Measurements from ENCODE around the gene SLIT3.

The SLIT3 gene

DNA sequence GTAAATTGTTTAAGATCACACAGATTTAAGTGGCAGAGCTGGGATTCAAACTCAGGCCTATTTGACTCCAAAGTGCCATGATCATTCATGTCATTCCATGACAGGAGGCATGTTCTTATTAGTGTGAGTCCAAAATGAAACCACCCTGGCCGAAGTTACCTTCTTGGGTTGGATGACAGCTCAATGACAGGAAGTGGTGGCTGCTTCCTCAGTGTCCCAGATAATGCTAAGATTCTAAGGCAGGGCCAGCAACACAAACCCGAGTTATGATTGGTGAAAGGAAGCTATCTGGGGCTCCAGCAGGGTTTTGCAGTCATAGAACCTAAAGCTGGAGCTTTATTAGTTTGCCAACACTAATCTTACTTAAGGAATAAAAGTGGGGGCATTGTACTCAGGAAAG is 340.4 kb downstream of the SLIT3 start:
- no peak for DNase-seq (ENCODE audit: low read depth)

DNA sequence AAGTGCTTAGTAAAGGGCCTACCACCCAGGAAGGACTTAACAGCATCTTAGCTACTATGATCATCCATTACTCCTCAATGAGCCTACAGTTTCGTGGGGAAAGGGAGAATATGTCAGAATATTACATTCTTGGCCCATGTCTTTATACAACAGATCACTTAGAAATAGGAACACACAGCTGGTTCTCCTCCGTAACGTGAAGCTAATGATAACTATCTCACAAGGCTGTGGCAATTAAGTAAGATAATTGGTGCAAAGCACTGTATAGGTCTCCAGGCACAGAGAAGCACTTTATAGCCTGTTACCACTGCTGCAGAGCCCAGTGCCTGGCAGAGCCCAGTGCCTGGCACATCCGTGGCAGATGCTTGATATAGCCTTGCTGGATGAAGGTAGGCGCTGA is 347.6 kb downstream of the SLIT3 start:
- no peak for DNase-seq (ENCODE audit: low read depth)

DNA sequence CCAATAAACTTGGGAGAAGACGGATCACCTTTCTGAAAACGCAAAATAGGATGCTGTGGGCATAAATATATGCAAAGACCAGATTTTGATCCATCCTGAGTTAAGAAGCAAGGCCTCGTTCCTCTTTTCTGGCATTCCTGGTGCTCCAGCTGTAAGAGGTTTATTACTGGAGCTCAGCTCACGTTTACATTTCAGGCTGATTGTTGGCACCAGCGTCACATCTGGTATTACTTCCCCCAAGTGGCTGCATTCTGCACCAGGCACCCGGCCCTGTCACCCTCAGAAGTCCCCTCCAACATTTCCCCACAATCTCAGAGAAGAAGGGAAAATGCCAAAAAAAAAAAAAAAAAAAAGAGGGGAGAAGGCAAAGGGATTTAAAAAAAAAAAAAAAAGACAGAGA is 348.7 kb downstream of the SLIT3 start:
- DNase-seq (ENCODE audit: low read depth), result no peak

DNA sequence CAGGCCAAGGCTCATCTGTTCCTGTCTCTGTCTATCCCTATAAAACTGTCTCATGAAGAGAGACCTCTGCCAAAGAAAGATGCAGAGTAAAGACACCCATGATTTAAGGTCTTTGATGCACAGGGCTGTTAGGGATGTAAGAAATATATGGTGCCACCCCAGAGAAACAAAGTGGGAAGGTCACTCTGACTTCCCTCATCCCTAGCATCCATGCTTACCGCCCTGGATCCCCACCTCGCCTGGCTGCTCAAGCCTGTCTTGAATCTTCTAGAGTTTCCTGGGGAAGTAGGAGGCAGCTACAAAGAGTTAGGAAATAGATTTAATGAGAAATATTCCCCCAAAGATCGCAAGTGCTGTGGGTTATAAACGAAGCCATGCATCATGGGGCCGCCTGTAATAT is 349.2 kb downstream of the SLIT3 start:
- DNase-seq (ENCODE audit: low read depth), result no peak

DNA sequence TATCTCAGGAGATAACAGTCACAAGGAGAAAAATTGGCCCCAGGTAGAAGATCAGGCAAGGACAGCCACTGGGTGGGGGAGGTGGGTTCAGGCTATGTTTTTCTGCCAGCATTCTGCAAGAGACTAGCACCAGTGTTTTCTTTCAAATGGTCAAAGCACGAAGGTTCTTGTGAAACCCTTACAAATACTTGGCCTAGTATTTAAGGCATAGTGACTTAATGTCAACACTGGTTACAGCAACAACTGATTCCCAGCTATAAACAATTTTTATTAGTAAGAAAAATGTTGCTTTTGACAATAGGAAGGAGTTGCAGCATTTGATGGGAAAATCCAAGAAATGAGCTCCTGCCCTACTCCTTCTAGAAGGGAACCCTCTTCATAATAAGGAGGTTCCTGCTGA is 349.6 kb downstream of the SLIT3 start:
- peak; percentile 32 for DNase-seq (ENCODE audit: low read depth)

DNA sequence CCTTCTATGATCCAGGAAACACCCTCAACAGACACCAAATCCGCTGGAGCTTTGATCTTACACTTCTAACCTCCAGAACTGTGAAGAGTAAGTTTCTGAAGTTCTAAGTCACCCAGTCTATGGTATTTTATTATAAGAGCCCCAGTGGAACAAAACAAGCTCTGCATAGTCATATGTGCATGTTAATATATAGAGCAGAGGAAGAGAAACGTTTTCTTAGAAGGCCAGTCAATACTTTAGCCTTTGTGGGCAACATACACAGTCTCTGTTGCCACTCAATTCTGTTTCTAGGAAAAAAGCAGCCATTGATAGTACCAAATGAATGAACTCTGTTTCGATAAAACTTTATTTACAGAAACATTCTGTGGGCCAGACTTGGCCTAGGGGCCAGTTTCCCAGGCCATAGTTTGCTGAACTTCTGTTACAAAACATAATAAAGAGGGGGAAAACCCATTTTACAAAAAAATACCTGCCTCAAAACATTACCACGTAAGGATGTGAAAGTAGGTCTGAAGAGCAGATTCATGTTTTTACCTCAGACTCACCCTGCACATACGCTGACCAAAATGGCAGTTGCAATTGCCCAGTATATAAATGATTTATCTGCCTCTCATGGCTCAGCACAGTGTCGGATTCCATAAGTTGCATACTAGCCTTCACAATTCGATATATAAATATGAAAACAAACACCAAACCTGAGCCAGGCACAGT is 350.5 kb downstream of the SLIT3 start:
- DNase-seq (ENCODE audit: low read depth), result no peak

DNA sequence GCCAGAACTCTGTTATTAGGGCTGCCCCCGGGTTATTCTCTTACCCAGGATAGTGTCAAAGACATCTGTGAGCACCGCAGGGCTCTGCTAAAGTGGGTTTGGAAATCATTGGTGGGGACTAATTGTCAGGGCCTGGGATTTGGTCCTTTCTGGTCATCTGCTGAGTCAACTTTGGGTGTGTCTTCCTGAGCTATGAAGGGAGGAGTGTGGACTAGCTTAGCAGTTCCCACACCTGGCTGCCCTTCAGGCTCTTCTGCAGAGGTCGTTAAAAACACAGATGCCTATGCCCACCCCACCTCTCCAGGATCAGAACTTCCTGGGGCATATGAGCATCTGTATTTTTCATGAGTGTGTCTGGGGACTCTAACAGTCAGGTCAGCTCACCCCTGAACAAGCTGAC is 352.2 kb downstream of the SLIT3 start:
- no peak for DNase-seq (ENCODE audit: low read depth)

DNA sequence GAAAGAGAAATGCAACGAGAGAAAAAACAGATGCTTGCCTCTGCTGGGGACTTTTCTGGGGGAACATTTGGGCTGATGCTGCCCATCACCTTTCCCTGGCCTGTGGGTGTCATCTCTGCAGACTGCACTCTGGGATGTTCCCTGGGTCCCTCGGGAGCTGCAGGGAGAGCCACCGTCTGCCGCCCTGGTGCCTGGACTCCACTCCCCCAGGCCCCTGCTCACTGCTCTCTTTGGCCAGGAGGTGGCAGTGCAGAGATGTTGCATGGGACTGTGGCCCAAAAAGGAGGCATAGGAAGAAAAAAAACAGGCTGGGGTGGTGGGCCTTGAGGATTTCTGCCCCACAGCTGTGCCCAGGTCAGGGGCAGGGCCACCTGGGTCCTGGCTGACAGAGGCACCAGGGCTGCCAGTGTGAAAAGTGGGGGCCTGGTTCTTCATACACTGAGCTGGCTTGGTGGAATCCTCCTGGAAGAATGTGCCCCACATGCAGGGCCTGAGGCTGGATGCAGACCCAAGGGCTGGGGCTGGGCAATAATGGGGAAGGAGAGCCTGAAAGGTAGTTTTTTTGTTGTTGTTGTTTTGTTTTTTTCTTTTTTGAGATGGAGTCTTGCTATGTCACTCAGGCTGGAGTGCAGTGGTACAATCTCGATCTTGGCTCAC is 353.6 kb downstream of the SLIT3 start:
- peak; percentile 49 for DNase-seq (ENCODE audit: low read depth)

DNA sequence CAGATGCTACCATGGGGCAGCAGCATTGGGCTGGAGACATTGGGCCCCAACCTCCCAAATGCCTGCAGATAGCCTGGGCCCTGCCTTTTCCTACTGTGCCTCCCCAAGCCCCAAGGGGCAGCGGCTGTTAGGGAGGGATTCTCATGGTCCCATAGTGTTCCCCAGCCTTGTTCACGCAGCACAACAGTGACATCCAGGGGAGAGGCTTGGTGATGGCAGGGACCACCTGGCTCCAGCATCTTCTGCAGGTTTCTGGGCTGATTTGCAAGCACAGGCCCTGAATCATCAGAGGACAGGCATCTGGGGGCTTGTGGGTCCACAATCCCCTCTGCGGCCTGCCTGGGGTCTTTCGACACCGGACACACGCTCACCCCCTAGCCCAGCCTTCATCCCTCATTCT is 354.6 kb downstream of the SLIT3 start:
- no peak for DNase-seq (ENCODE audit: low read depth)

DNA sequence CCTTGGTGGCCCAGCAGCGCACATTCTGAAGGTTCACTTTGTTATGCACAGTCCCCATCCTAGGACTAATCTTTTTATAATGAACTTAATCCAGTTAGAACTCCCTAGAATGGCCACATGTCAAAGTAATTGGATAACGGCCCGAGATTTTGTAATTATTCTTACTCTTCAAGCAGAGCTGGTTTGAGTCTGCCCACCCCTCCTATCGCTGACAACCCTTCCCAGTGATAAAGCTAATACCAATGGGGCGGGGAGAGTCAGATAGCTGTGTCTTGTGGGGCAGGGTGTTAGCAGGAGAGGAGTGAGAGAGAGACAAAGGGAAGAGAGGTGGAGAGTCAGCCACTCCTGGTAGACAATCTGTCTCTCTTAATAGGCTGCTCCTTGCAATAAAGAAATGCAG is 356.9 kb downstream of the SLIT3 start:
- DNase-seq (ENCODE audit: low read depth), result no peak

DNA sequence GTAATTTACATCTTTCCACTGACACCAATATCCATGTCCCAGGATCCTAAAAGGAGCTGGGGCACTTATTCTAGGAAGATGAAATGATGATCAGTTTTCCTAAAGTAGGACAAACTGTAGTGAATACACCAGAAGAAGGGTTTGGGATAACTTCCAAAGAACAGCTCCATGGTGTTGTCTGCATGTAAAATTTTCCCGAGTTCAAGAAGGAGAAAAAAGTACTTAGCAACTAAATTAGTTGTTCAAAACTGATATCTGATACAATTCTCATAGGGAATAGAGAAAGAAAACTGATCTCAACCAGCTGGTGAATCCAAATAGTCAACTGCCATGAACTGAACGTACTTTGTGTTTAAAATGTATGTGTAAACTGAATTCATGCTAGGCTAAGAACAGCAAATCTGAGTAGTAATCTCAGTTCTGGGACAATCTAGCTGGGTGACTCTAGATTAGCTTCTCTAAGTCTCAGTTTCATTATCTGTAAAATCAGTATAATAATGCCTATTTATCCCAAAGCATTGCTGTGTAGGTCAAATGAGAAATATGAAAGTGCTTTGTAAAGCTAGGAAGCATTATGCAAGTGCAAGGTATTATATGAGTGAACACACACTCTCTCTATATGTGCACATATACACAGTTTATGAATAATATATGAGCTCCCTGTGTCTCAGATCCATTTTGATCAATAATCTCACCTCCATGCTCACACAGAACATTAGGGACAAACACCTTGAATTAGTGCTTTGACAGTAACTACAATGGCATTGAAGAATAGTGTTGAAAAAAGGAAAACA is 357.7 kb downstream of the SLIT3 start:
- no peak for DNase-seq (ENCODE audit: low read depth)

DNA sequence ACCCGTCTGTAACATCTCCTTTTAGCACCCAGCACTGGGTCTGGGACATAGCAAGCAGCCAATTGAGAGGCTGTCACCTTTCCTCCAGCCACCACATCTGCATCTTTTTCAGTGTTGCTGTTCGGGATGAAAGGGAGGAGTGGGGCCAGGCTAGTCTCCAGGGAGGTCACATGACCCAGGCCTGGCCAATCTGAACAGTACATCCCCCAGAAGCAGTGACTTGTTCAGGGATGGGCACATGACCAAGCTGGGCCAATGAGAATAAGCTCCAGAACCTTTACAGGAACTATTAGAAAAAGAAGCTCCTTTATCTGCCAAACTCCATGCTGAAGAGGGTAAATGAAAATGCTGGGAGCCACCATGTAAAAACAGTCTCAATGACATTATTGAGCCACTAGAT is 359.0 kb downstream of the SLIT3 start:
- peak; percentile 14 for DNase-seq (ENCODE audit: low read depth)

DNA sequence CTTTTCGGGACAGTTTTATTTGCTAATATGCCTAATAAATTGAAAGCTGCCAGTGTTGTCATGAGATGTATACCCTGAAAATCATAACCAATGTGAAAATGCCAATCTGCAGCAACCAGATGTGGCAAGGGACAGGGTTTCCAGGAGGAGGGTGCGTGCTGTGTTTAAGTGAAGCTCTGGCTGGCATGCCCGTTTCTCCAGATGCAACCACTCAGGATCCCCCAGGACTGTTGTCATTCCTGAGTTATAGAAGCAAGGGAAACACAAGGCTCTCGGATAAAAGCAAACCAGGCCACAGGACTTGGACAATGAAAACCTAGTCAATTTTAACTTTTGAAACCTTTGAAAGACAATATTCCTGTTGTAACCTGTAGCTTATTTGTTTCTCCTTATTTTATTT is 360.2 kb downstream of the SLIT3 start:
- no peak for DNase-seq (ENCODE audit: low read depth)

DNA sequence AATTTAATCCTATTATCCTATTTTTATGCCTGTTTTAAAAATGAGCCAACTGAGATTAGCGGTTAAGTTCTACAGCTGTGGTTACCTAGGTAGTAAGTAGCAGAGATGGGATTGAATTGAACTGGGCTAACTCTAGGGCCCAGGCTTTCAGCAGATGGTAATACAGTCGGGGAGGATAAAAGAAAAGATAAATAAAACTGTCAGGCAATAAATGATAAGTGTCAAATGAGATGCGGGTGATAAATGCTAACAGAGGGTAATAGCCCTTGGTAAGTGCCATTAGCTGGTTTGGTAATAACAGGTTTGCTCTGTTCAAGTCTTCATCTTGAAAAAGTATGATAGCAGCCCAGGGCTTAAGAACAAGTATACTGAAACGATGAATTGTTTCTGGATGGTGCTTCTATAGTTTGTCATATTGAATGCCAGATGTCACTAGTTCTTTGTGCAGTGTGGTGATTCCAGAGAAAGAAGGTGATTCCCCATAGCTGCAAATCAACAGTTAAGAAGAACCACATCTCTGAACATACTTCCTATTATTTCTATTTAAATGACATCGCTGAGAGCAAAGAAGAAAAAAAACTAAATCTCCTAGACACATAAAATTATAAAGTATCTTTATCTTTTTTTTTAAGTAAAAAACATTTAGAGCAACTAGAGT is 360.9 kb downstream of the SLIT3 start:
- DNase-seq (ENCODE audit: low read depth), result no peak

DNA sequence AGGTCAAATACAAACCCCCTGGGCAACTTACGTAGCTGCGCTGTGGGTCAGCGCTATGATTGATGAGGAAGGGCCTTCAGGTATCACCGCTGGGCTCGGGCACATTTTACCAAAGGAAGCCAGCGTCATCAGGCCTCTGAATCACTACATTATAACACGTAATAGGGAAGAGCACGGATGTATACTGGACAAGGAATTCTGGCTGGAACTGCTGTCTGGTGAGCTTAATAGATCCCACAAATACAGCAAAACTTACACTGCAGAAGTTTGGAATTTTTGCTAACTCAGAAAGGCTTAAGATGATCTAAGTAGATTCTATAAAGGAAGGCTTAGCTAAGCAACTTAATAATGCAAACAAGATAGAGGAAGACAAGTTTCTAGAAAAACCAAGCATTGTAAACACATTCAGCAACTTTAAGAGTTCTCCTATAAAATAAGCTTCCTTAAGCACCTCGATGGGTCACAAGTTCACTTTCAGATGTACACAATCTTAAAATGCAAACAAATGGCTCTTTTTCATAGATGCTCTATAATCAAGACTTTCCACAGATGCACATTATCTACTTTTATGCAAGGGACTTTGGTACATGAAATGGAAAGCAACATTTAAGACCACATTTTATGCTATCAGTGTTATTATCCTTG is 361.7 kb downstream of the SLIT3 start:
- DNase-seq (ENCODE audit: low read depth), result no peak

DNA sequence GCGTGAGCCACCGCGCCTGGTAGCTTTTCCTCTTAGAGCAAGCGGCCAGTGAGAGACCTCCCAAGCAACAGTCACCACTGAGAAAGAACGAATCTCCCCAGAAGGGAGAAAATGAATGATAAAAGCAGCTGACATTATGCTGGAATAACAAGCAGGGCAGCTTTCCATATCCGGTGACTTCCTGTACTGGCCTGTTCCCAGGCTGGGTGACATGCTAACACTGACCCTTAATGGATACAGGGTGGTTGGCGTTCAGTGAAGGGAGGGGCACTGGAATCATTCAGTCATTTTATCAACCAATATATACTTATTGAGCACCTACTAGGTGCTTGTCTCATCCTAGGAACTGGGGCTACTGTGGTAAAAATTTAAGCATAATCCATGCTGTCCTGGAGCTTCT is 364.4 kb downstream of the SLIT3 start:
- no peak for DNase-seq (ENCODE audit: low read depth)

DNA sequence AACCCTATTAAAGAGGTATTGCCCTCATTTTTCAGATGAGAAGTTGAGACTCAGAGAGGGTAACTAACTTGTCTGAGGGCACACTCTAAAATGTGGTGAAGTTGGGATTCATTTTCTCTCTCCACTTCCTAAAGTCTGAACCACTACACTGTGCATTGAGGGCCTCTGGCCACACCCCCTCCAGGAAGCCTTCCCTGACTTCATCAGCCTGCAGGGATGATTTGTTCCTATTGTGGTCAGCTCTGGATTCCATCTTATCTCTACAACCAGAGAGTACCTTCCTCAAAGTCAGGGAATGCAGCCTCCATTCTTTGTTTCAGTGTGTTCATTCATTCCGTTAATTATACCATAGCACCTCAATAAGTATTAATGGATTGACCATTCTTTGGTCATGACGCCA is 365.8 kb downstream of the SLIT3 start:
- DNase-seq (ENCODE audit: low read depth), result no peak

DNA sequence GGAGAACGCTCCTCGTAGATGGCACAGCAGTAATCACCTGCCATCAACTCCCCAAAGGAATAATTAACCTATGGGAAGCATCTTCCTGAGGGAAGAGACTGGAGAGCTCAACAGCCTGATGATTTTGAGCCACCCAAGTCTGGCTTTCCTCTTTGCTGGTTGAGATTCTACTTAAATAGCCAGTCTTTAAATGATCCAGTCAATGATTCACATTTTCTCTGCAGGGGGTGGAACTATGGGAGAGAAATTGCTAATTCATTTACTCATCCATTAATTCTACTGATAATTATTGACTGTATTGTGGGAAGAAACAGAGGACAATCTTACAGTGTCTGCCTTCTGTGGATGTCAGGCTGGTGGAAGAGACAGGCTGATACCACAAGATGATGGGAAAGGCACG is 366.8 kb downstream of the SLIT3 start:
- DNase-seq (ENCODE audit: low read depth), result no peak

DNA sequence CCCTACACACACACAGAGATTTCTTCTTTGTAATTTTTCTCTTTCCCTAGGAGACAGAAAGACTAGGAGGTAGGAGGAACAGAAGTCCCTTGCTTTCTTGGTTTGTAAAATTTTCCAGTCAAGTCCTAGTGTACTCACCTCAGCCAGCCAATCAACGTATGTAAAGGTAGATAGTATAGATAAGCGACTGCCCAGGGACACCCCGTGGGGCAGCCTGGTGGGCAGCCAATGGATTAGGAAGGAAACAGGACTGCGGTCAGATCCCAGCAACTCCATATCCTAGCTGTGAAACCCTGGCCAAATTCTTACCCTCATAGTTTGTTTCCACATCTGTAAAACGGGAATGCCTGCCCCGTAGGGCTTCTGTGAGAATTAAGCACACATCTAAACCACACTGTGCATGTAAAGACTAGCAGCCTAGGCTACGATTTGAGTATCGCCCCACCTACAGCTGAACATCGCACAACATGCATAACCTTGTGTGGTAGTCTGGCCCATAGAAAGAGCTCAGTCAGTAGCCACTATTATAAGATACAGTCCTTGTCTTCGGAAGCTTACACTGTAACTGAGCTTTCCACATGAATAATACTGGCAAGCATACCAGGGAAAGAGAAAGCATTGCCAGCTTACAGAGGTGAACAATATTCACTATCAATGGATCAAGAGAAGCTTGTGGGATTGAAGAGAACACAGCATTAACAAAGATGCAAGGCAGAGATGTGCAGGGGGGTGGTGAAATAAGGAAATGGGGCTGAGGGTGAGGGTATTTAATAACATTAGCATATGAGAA is 368.3 kb downstream of the SLIT3 start:
- no peak for DNase-seq (ENCODE audit: low read depth)

DNA sequence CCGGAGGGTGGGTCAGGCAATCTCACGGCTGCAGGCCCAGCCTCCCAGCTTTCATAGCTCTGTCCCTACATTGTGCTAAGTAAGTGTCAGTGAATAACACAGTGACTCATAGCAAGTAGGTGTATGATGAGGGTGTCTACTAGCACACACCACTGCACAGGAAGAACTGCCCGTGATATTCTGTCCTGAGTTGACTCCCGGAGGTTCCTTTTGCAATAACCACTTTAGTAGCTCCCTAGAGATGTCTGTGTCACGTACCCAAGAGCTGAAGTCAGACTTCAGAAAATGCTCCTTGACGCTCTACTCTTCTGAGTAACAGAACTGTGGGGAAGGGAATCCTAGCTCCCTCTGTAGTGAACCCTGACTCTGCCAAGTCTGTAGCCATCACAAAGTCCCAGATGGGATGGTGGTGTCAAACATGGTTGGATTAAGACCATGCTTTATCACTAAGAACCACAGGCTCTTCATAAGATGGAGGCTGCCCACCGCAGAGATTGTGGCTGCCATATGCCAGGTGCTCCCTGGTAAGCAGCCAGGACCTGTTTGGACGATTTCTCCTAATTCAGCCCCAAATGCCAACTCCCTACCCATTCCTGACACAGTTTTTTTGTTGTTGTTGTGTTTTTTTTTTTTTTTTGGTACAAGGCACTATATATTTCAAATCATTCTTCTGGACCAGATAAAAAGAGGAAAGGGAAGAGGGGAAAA is 369.1 kb downstream of the SLIT3 start:
- DNase-seq (ENCODE audit: low read depth), result peak; percentile 43

DNA sequence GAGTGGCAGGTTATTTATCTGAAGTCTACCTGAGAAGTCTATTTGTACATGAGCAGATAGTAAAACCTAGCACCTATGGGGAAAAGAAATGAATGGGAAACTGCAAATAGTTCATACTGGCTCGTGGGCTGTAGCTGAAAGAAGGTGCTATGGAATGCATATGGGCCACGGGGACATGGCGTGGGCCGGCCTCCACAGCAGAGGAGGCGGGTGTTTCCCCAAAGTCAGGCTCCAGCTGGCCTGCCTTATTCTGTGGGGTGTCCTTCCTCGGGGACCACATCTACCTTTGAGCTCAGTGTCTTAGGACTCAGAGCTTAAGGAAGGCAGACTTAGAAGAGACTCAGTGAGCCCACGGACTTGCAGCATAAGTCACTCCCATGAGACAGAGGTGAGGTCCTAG is 371.3 kb downstream of the SLIT3 start:
- no peak for DNase-seq (ENCODE audit: low read depth)

All from EH (cell line).